Stimulated activated CD4-positive, alpha-beta T cell treated with anti-CD3 and anti-CD28 coated beads, TNF-alpha, amount 100 ng/mL, for 48 hours (primary cell): ENCODE results near the gene B4GALT5.
A peak's percentile ranks its signal among the peaks of the same experiment; 100 is the strongest.
"Not testable (repeated sequence)": the region's sequence is repeated elsewhere in the genome, so short reads cannot be mapped to it uniquely, and the experiment has no call there.

Source experiments
- DNase-seq, 3 donors: peaks; one replicate each; pipeline ENCODE4 v3.0.0-alpha.2; 2020; ENCODE audit warnings: low read depth in 3 of 3

B4GALT5 gene

GRCh38 chr20:49729780-49730179 lies 16.1 kb upstream of the B4GALT5 start:
- no peak for DNase-seq

- no peak for DNase-seq
These were observed 14.5 kb upstream of the B4GALT5 start for GRCh38 chr20:49727894-49728885.

GRCh38 chr20:49727478-49727877 lies 13.8 kb upstream of the B4GALT5 start:
- no peak for DNase-seq

DNA sequence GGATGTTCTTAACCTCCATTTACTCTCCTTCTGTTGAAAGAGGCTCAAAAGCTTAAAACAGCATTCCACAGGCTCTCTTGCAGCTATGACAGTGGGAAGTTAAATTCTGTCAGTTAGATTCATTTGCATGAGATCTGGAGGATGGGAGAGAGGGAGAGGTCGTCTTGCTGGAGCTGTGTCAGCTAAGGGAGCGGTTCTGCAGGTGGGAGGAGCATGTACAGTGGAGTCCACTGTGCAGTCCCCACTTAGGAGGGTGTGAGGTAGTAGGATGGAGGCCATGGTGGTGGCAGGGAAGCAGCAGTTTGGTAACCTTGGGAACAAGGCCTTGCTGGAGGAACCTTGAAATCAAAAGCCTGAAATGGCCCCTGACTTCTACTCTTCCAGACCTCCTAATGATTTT lies 12.0 kb upstream of the B4GALT5 start:
- no peak for DNase-seq

GRCh38 chr20:49725224-49725606 lies 11.5 kb upstream of the B4GALT5 start:
- DNase-seq, result not testable (repeated sequence)

- no peak for DNase-seq
These were observed 10.9 kb upstream of the B4GALT5 start for GRCh38 chr20:49724408-49725223.

DNA sequence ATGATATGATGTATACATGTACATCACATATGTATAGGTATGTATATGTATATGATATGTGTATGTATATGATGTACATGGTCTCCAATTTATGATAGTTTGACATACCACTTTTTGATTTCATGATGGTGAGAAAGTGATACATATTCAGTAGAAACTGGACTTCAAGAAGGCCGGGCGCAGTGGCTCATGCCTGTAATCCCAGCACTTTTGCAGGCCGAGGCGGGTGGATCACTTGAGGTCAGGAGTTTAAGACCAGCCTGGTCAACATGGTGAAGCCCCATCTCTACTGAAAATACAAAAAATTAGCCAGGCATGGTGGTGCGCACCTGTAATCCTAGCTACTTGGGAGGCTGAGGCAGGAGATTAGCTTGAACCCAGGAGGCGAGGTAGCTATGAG lies 10.1 kb upstream of the B4GALT5 start:
- DNase-seq, result not testable (repeated sequence)

DNA sequence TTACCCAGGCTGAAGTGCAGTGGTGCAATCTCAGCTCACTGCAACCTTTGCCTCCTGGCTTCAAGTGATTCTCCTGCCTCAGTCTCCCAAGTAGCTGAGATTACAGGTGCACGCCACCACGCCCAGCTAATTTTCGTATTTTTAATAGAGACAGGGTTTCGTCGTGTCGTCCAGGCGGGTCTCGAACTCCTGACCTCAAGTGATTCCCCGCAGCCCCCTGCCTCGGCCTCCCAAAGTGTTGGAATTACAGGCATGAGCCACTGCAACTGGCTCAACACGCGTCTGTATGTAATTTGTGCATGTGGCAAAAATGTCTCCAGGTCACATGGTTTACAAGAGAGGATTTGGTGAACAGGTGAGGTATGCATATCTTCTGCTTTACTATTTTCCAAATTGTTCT lies 7.6 kb upstream of the B4GALT5 start:
- not testable (repeated sequence) for DNase-seq

GRCh38 chr20:49715466-49715865 lies 1.8 kb upstream of the B4GALT5 start:
- DNase-seq, result no peak

- peak in 1 of 3 donors; percentile 23 for DNase-seq
These were observed 504 bp downstream of the B4GALT5 start for GRCh38 chr20:49712996-49713752.

DNA sequence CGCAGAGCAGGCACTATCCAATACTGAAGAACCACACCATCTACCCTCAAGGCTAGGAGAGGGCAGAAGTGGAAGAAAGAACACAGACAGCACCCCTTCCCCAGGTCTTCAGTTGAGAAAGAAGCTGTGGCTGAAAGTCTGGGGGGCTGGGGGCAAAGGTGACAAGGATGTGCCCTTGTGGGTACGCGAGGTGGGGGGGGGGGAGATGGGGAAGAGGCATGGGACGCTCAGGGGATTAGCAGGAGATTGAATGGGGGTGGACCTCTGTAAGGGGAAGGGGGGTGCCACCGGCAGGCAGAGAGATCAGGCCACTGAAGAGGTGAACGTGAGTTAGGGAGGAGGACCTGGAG lies 1.1 kb downstream of the B4GALT5 start:
- no peak for DNase-seq

GRCh38 chr20:49712118-49712517 lies 1.6 kb downstream of the B4GALT5 start:
- DNase-seq, result no peak

DNA sequence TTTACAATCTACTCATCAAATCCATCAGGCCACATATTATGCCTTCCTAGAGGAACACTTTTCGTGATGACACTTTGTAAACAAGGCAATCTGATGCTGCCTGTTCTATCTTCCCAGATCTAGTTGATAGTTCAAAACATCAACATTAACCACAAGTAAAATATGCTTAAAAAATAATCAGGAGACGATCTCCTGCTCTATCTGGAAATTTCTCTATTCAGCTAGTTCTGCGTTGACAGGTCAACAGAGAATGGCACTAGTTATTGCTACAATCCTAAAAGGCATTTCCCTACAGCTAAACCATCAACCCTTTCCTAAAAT lies 2.1 kb downstream of the B4GALT5 start:
- no peak for DNase-seq

DNA sequence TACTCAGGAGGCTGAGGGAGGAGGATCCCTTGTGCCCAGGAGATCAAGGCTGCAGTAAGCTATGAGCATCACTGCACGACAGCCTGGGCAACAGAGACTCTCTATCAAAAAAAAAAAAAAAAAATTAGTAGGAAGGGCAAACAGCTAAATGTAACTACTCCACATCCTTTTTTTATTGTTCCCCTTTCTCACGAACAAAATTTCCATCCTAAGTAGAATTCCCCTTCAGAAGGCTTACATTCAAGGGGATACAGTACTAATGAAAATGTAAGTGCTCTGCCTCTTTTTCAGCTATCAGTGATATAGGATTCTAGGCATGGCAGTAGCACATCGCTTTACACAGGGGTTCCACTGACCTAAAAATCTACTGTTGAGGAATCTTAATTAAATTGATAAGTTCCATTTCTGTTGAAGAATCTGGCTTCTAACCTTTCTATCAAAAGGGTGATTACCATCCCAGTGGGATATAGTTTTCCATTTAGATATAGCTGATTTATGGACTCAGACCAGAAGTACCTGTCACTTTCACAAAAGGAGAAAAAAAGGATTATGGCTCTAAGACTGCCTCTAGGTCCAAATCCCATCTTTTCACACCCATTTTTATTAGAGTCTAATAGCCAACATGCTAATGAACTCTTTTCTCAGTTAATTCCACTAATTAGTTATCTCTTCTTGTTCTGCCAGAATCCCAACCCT lies 2.6 kb downstream of the B4GALT5 start:
- DNase-seq, result no peak

DNA sequence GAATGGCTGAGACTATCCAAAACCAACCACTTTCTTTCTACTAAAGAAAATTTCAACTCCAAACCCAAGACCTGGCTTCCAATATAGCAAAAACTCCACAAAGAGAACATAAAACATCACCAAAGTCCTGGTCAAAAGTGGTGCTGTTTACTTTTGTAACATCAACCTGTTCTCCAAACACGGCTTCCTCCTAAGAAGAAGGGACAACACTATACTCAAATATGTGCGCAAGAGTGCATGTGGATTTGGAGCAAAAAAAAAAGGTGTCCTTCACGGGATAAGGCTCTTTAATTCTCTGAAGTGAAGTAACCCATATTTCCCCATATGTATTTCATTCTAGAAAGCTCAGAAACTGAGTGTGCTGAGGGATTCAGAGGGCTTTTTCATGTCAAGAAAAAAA lies 6.6 kb downstream of the B4GALT5 start:
- DNase-seq, result no peak

- no peak for DNase-seq
These were observed 7.0 kb downstream of the B4GALT5 start for GRCh38 chr20:49706630-49707091.

- not testable (repeated sequence) for DNase-seq
These were observed 7.8 kb downstream of the B4GALT5 start for GRCh38 chr20:49705893-49706292.

DNA sequence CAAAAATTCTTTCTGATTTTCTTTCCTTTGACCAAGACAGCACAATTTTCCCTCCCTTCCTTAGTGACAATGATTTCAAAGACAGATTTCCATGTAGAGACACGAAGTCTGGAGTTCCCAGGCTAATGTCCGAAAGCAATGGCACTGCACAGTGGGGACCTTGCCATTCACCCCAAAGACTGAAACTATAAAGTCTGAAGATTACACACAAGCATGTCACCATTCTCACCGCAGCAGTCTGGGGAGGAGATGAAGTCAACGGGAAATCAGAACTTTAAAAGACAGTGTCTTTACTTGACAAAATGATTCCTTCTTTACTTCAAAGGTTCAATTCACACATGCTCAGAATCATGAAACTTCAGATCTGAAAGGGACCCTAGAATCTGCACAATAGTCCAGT lies 8.3 kb downstream of the B4GALT5 start:
- DNase-seq, result no peak

DNA sequence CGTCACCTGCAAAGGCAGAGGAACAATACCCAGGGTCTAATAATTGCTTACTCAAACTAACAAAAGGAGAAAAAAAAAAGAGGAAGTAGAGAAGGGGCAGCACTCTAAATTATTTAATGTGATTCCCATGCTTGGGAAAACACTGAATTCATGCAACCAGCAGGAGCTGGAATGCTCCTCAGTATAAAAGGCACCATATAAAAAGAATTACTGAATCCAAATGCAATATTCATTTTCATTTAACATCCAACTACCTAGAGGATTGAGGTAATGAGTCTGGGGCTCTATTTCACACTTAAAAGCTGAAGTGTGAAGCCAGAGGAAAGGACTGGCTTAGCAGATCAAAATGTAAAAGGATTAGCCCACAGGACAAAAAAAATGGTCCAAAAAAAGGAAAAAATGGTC lies 8.7 kb downstream of the B4GALT5 start:
- no peak for DNase-seq

DNA sequence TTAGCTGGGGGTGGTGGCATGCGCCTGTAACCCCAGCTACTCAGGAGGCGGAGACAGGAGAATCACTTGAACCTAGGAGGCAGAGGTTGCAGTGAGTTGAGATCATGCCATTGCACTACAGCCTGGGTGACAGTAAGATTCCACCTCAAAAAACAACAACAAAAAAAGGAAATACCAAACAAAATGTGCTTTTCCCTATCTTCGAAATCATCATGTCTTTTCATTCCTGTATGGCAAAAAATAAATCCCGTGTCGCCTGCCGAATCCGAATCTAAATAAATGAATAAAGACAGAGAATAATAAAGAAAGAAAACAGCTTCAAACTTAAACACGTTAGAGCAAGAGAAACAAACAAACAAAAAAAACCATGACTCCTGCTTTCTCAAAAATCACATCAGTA lies 11.8 kb downstream of the B4GALT5 start:
- no peak for DNase-seq

- DNase-seq, result peak in 1 of 3 donors; percentile 11
These were observed 12.4 kb downstream of the B4GALT5 start for GRCh38 chr20:49701241-49701790.
